ENCODE data around the gene LCN2.

Gene LCN2

DNA sequence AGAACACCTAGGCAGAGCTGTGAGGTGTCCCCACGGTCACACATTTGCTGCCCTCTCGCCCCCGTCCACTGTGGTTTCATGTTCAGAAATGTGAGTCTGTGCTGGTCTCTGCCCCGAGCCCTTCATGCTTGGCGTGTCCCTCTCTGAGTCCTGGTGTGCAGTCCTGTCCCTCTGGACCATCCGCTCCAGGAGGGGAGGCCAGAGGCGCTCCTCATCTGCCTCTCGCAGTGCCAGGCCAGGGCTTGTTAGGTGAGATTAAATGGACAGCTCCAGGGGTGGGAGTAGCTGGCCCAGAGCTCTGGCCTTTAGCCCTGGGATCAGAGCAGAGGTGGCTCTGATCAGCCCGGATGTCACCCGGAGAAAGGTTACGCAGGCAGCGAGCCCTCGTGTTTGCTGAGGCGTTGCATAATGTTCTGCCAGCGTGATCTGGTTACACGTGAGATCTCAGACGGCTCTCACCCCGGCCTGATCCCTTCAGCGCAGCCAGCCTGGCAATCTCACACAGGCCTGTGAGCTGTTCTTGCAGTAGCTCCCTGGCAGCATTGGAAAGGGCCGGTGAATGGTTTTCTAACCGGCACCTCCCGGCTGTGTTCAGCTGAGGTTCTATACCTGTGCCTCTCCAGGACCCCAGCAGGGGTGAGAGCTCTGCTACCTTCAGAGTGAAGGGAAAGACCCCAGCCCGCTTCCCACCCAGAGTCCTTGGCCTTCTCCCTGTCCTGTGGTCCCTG is 46.2 kb upstream of the LCN2 start:
- ChIA-PET POLR2A (interaction anchor here (0.6 kb wide), 1 partner anchor 23 kb away, joined by 4 read pairs; no protein-coding TSS in a partner anchor), CTCF (interaction anchor here (1.1 to 4.4 kb wide), 8 partner anchors 9 to 160 kb away, joined by 3 to 21 read pairs (median 10); no protein-coding TSS in a partner anchor)
- H3K4me1 ChIP-seq (ENCODE audit: control extremely low read depth in 1 of 4, control insufficient read depth in 4 of 4, insufficient read depth in 4 of 4, low read length in 3 of 4), result peaks cover 0 to 40% (median 34%) of the 10 kb centered on the region in 4 experiments
- H3K9me3 ChIP-seq (ENCODE audit: control extremely low read depth in 1 of 5, control insufficient read depth in 4 of 5, insufficient read depth in 2 of 5, low read depth in 1 of 5, low read length in 4 of 5), result no peaks in the 10 kb centered on the region
- H3K27ac ChIP-seq (ENCODE audit: insufficient read depth in 1 of 2, low read depth in 1 of 2, low read length in 2 of 2, poor library complexity in 1 of 2, severe bottlenecking in 2 of 2), result no peak overlapping the region
- no peak for DNase-seq
- no peak overlapping the region for H3K4me3 ChIP-seq (ENCODE audit: control insufficient read depth in 1 of 7, extremely low read depth in 1 of 7, insufficient read depth in 4 of 7, low read depth in 2 of 7, low read length in 6 of 7)
- WGBS (ENCODE audit: insufficient coverage), result 98% methylated on average over 18 of the region's 23 CpGs
- H3K27me3 ChIP-seq (replicated peaks in 2 of 5; ENCODE audit: control insufficient read depth in 4 of 5, insufficient read depth in 5 of 5, low read length in 4 of 5), result no peaks in the 10 kb centered on the region
- H3K36me3 ChIP-seq (ENCODE audit: control insufficient read depth in 4 of 4, insufficient read depth in 4 of 4, low read length in 3 of 4), result peaks cover 0 to 68% (median 49%) of the 10 kb centered on the region in 4 experiments

DNA sequence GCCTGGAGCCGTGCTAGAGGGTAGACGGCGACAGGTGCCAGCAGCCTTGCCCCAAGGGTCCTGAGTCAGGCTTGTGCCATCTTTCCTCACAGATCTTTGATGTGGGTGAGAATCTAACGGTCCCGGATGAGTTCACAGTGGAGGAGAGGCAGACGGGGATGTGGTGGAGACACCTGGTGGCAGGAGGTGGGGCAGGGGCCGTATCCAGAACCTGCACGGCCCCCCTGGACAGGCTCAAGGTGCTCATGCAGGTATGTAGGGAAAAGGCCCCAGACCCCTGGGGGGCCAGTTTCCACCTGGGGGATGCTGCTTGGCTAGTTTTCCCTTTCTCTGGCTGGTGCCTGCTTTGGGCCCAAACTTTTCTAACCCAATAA is 45.7 kb upstream of the LCN2 start:
- Histone ChIP-seq H3K9me3 (ENCODE audit: control extremely low read depth in 1 of 5, control insufficient read depth in 4 of 5, insufficient read depth in 2 of 5, low read depth in 1 of 5, low read length in 4 of 5) (no peaks in the 10 kb centered on the region), H3K4me1 (ENCODE audit: control extremely low read depth in 1 of 4, control insufficient read depth in 4 of 4, insufficient read depth in 4 of 4, low read length in 3 of 4) (peaks cover 0 to 35% (median 29%) of the 10 kb centered on the region in 4 experiments), H3K27ac (ENCODE audit: insufficient read depth in 1 of 2, low read depth in 1 of 2, low read length in 2 of 2, poor library complexity in 1 of 2, severe bottlenecking in 2 of 2) (no peak overlapping the region), H3K4me3 (ENCODE audit: control insufficient read depth in 1 of 7, extremely low read depth in 1 of 7, insufficient read depth in 4 of 7, low read depth in 2 of 7, low read length in 6 of 7) (no peak overlapping the region), H3K27me3 (replicated peaks in 2 of 5; ENCODE audit: control insufficient read depth in 4 of 5, insufficient read depth in 5 of 5, low read length in 4 of 5) (no peaks in the 10 kb centered on the region), H3K36me3 (ENCODE audit: control insufficient read depth in 4 of 4, insufficient read depth in 4 of 4, low read length in 3 of 4) (peaks cover 0 to 73% (median 50%) of the 10 kb centered on the region in 4 experiments)
- WGBS (ENCODE audit: insufficient coverage), result 88% methylated on average over 8 of the region's 8 CpGs
- POLR2A ChIA-PET, result no interaction called here
- DNase-seq, result no peak
- CTCF ChIA-PET, result interaction anchor here (1.3 to 4.4 kb wide), 7 partner anchors 10 to 161 kb away, joined by 5 to 21 read pairs (median 11); no protein-coding TSS in a partner anchor

DNA sequence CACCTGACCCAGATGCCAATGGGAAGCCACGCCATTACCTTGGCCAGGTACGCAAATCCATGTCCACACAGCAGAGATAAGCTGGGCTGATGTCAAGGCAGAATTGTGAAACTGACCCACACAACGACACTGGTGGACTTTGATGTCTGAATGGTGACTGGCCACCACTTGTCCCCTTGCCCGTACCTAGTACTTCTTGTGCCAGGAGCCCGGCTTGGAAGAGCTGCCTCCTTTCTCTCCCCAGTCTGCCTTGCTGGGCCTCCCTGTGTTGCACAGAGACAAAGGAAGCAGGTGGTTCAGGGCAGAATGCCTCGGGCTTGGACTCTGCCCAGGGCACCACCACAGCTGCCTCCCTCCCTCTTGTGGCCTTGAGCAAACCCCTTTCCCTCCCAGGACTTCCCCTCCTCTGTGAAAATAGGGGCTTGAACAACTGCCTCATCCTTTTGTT is 45.1 kb upstream of the LCN2 start:
- peak in 2 of 3 donors; percentile 44 to 59 for DNase-seq
- Histone ChIP-seq H3K27ac (ENCODE audit: insufficient read depth in 1 of 2, low read depth in 1 of 2, low read length in 2 of 2, poor library complexity in 1 of 2, severe bottlenecking in 2 of 2) (peak overlapping the region in 1 of 2 experiments; percentile 31), H3K4me3 (ENCODE audit: control insufficient read depth in 1 of 7, extremely low read depth in 1 of 7, insufficient read depth in 4 of 7, low read depth in 2 of 7, low read length in 6 of 7) (no peak overlapping the region), H3K9me3 (ENCODE audit: control extremely low read depth in 1 of 5, control insufficient read depth in 4 of 5, insufficient read depth in 2 of 5, low read depth in 1 of 5, low read length in 4 of 5) (no peaks in the 10 kb centered on the region), H3K27me3 (replicated peaks in 2 of 5; ENCODE audit: control insufficient read depth in 4 of 5, insufficient read depth in 5 of 5, low read length in 4 of 5) (no peaks in the 10 kb centered on the region), H3K36me3 (ENCODE audit: control insufficient read depth in 4 of 4, insufficient read depth in 4 of 4, low read length in 3 of 4) (peaks cover 0 to 74% (median 50%) of the 10 kb centered on the region in 4 experiments), H3K4me1 (ENCODE audit: control extremely low read depth in 1 of 4, control insufficient read depth in 4 of 4, insufficient read depth in 4 of 4, low read length in 3 of 4) (peaks cover 0 to 29% (median 23%) of the 10 kb centered on the region in 4 experiments)
- WGBS (ENCODE audit: insufficient coverage), result 50% methylated on average over 6 of the region's 6 CpGs
- ChIA-PET CTCF (interaction anchor here (0.9 to 2.3 kb wide), 8 partner anchors 10 to 161 kb away, joined by 3 to 11 read pairs (median 4); no protein-coding TSS in a partner anchor), POLR2A (interaction anchor here (1.3 kb wide), 1 partner anchor 10 kb away, joined by 3 read pairs; no protein-coding TSS in a partner anchor)

DNA sequence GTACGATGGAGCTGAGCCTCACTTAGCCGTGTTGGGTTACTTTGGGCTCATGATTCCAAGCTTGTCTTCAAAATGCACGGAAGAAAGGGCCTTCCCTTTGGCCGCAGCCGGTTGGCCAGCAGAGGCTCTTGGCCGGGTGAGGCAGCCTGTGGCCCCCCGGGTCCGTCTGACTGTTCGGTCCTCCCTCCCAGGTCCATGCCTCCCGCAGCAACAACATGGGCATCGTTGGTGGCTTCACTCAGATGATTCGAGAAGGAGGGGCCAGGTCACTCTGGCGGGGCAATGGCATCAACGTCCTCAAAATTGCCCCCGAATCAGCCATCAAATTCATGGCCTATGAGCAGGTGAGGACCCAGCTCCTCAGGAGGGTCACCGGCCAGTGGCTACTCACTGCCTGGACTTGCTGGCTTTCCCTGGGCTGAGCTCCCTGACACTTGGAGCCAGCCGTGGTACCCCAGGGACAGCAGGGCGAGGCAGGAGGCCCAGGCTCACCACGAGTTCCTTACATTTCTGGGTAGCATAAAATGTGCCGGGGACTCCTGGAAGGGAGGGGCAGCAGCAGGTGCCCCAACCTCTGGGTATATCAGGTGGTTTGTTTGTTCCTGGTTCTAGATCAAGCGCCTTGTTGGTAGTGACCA is 43.6 kb upstream of the LCN2 start:
- ChIA-PET POLR2A (interaction anchor here (1.3 kb wide), 1 partner anchor 11 kb away, joined by 3 read pairs; no protein-coding TSS in a partner anchor), CTCF (interaction anchor here (0.6 to 1.3 kb wide), 3 partner anchors 11 to 365 kb away, joined by 3 to 4 read pairs (median 3); no protein-coding TSS in a partner anchor)
- 97% methylated on average over 19 of the region's 21 CpGs for WGBS (ENCODE audit: insufficient coverage)
- no peaks in the 10 kb centered on the region for H3K27me3 ChIP-seq (replicated peaks in 2 of 5; ENCODE audit: control insufficient read depth in 4 of 5, insufficient read depth in 5 of 5, low read length in 4 of 5)
- no peak for DNase-seq
- no peak overlapping the region for H3K27ac ChIP-seq (ENCODE audit: insufficient read depth in 1 of 2, low read depth in 1 of 2, low read length in 2 of 2, poor library complexity in 1 of 2, severe bottlenecking in 2 of 2)
- H3K9me3 ChIP-seq (ENCODE audit: control extremely low read depth in 1 of 5, control insufficient read depth in 4 of 5, insufficient read depth in 2 of 5, low read depth in 1 of 5, low read length in 4 of 5), result no peaks in the 10 kb centered on the region
- peaks cover 0 to 15% (median 10%) of the 10 kb centered on the region in 4 experiments for H3K4me1 ChIP-seq (ENCODE audit: control extremely low read depth in 1 of 4, control insufficient read depth in 4 of 4, insufficient read depth in 4 of 4, low read length in 3 of 4)
- no peak overlapping the region for H3K4me3 ChIP-seq (ENCODE audit: control insufficient read depth in 1 of 7, extremely low read depth in 1 of 7, insufficient read depth in 4 of 7, low read depth in 2 of 7, low read length in 6 of 7)
- peaks cover 0 to 69% (median 50%) of the 10 kb centered on the region in 4 experiments for H3K36me3 ChIP-seq (ENCODE audit: control insufficient read depth in 4 of 4, insufficient read depth in 4 of 4, low read length in 3 of 4)

DNA sequence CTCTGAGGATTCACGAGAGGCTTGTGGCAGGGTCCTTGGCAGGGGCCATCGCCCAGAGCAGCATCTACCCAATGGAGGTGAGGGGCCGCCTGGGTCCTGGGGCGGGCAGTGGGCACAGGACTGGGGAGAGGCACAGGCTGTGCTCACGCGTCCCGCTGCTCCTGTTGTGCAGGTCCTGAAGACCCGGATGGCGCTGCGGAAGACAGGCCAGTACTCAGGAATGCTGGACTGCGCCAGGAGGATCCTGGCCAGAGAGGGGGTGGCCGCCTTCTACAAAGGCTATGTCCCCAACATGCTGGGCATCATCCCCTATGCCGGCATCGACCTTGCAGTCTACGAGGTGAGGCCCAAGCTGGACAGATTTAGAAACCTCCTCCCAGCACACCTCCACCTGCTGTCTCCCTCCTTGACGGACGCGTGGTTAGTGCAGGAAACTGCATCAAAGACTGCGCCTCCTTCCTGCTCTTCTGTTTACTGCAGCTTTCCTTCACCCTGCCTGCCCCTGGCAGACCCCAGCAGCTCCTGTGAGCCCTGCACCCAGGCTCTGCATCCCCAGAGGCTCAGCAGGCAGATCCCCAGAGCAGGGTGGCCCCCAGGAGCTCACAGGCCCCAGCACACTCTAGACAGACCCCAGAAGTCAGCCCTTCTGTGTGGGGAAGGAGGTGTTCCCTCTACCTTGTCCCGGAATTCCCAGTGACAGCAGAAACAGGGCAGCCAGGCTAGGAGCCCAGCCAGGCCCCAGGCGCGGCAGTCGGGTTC is 42.9 kb upstream of the LCN2 start:
- WGBS (ENCODE audit: insufficient coverage), result 97% methylated on average over 23 of the region's 23 CpGs
- POLR2A ChIA-PET, result no interaction called here
- Histone ChIP-seq H3K9me3 (ENCODE audit: control extremely low read depth in 1 of 5, control insufficient read depth in 4 of 5, insufficient read depth in 2 of 5, low read depth in 1 of 5, low read length in 4 of 5) (no peaks in the 10 kb centered on the region), H3K4me1 (ENCODE audit: control extremely low read depth in 1 of 4, control insufficient read depth in 4 of 4, insufficient read depth in 4 of 4, low read length in 3 of 4) (peaks cover 0 to 14% (median 8%) of the 10 kb centered on the region in 4 experiments), H3K27ac (ENCODE audit: insufficient read depth in 1 of 2, low read depth in 1 of 2, low read length in 2 of 2, poor library complexity in 1 of 2, severe bottlenecking in 2 of 2) (no peak overlapping the region), H3K4me3 (ENCODE audit: control insufficient read depth in 1 of 7, extremely low read depth in 1 of 7, insufficient read depth in 4 of 7, low read depth in 2 of 7, low read length in 6 of 7) (no peak overlapping the region), H3K36me3 (ENCODE audit: control insufficient read depth in 4 of 4, insufficient read depth in 4 of 4, low read length in 3 of 4) (peaks cover 0 to 62% (median 47%) of the 10 kb centered on the region in 4 experiments), H3K27me3 (replicated peaks in 2 of 5; ENCODE audit: control insufficient read depth in 4 of 5, insufficient read depth in 5 of 5, low read length in 4 of 5) (no peaks in the 10 kb centered on the region)
- no peak for DNase-seq
- CTCF ChIA-PET, result interaction anchor here (0.6 to 1.9 kb wide), 5 partner anchors 8 to 14 kb away, joined by 3 to 6 read pairs (median 3); no protein-coding TSS in a partner anchor

DNA sequence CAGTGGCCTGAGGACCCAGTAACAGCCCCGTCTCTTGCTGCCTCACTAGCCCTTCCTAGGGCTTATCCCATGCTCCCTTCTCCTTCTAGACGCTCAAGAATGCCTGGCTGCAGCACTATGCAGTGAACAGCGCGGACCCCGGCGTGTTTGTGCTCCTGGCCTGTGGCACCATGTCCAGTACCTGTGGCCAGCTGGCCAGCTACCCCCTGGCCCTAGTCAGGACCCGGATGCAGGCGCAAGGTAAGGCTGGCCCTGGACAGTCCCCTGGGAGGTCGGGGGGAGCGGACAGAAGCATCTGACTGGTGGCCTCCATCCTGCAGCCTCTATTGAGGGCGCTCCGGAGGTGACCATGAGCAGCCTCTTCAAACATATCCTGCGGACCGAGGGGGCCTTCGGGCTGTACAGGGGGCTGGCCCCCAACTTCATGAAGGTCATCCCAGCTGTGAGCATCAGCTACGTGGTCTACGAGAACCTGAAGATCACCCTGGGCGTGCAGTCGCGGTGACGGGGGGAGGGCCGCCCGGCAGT is 42.2 kb upstream of the LCN2 start:
- ChIA-PET POLR2A (no interaction called here), CTCF (interaction anchor here (1.0 to 1.9 kb wide), 3 partner anchors 8 to 10 kb away, joined by 3 to 6 read pairs (median 4); no protein-coding TSS in a partner anchor)
- no peak for DNase-seq
- H3K4me3 ChIP-seq (ENCODE audit: control insufficient read depth in 1 of 7, extremely low read depth in 1 of 7, insufficient read depth in 4 of 7, low read depth in 2 of 7, low read length in 6 of 7), result no peak overlapping the region
- peaks cover 0 to 14% (median 8%) of the 10 kb centered on the region in 4 experiments for H3K4me1 ChIP-seq (ENCODE audit: control extremely low read depth in 1 of 4, control insufficient read depth in 4 of 4, insufficient read depth in 4 of 4, low read length in 3 of 4)
- H3K9me3 ChIP-seq (ENCODE audit: control extremely low read depth in 1 of 5, control insufficient read depth in 4 of 5, insufficient read depth in 2 of 5, low read depth in 1 of 5, low read length in 4 of 5), result no peaks in the 10 kb centered on the region
- WGBS (ENCODE audit: insufficient coverage), result 98% methylated on average over 22 of the region's 23 CpGs
- H3K27me3 ChIP-seq (replicated peaks in 2 of 5; ENCODE audit: control insufficient read depth in 4 of 5, insufficient read depth in 5 of 5, low read length in 4 of 5), result no peaks in the 10 kb centered on the region
- H3K27ac ChIP-seq (ENCODE audit: insufficient read depth in 1 of 2, low read depth in 1 of 2, low read length in 2 of 2, poor library complexity in 1 of 2, severe bottlenecking in 2 of 2), result no peak overlapping the region
- H3K36me3 ChIP-seq (ENCODE audit: control insufficient read depth in 4 of 4, insufficient read depth in 4 of 4, low read length in 3 of 4), result peaks cover 0 to 58% (median 44%) of the 10 kb centered on the region in 4 experiments

Measured in common myeloid progenitor, CD34-positive (primary cell).